Hematopoietic multipotent progenitor cell treated with erythropoietin and hydrocortisone succinate and interleukin-3 and kit ligand, for 17 days (in vitro differentiated cells): ENCODE measurements around the gene DNAJA4.
A peak's percentile ranks its signal among the peaks of the same experiment; 100 is the strongest.

Source experiments
- DNase-seq: peaks from one replicate; pipeline ENCODE4 v3.0.0-alpha.2; 2015; ENCODE audit warnings: low spot score

The DNAJA4 gene

DNA sequence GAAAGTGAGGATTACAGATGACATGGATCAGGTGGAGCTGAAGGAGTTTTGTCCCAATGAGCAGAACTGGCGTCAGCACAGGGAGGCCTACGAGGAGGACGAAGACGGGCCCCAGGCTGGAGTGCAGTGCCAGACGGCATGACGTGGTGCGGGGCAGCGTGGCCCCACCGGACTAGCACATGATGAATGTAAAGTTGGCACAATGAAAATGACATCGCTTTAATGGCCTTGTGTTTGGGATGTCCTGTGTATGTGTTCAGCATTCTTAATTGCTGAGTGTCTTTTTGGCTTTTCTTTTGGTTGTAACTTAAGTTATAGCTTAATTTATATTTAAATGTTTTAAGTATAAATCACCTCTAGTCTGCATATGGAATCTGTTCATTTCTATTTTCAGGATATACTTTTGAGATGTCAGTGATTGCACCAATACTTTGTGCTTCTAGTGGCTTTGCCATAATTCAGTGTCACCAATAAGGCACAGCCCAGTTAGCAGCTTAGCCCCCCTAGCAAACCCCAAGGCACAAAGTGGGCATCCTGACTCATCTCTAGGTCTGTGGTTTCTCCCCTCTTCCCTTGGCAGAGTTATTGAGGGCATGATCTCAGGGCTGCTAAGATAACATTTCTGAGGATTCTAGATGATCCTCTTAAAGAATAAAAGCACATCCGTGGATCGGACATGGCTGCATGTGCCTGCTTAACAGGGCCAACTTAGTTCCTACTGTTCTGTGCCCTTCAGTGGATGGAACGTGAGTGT lies 16.1 kb downstream of the DNAJA4 start:
- no peak for DNase-seq

DNA sequence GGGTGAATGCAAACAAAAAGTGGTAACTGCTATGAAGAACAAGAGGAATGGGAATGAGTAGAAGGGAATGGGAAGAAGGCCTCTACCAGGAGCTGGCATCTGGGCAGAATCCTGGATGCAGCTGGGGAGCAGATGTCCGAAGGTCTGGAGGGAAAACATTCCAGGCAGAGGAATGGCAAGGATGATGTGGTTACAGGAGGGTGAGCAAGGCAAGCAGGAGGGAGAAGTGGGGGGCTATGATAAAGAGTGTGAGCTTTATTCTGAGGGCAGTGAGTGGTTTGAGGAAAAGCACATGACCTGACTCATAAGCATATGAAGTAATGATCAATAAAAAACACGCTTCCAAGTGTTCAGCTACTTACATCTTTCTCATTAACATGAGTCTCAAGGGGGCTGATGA lies 18.0 kb downstream of the DNAJA4 start:
- no peak for DNase-seq

DNA sequence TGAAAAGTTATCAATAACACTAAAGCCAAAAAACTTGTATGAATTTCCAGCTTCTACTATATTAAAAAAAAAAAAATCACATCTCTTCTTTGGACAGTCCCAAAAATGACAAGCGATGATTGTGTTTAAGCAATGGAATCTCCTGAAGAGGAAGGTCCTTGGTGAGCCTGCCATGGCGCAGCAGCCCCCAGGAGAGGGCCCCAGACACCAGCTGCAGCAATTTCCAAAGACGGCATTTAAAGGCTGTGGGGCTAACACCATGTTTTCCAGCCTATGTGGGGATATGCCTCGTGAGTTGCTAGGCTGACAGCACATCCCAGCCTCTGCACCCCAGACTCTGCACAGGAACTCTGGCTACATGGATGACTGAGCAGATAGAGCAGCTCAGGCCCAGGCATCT lies 20.4 kb downstream of the DNAJA4 start:
- DNase-seq = no peak

GRCh38 chr15:78290222-78290621 lies 25.9 kb downstream of the DNAJA4 start:
- DNase-seq = no peak

DNA sequence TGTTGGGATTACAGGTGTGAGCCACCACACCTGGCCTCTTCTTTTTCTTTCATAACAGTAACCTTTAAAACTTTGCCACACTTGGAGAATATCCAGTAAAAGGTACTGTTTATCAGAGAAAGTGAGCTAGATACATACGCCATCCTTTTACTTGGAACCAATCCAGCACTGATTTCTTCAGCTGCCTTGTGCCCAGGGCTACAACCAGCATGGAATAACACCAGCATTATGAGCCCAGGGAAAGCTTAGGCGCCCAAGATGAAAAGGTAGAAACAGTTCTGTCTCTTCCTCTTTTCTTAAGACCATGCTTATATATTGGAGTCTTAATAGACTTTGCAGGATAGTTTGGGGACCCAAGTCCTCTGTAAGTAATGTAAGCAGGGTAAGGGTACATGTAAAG lies 26.7 kb downstream of the DNAJA4 start:
- DNase-seq = peak; percentile 47

DNA sequence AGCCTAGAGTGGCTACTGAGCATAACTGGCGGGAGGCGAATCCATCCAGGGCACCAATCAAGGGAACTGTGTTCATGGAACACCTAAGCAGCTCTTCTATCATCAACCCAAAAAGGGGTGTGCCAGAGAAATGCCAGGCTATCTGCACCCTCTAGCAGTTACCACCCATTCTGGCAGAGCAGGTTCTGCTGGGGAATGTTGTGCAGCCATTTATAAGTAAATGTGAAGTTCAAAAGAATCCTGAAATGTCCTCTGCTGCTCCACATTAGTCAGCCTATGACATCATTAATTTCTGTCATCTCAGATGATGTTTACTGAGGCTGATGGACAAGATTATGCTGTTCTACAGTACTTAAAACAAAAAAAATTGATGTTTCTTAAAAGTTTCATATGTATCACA lies 27.3 kb downstream of the DNAJA4 start:
- DNase-seq = peak; percentile 56

DNA sequence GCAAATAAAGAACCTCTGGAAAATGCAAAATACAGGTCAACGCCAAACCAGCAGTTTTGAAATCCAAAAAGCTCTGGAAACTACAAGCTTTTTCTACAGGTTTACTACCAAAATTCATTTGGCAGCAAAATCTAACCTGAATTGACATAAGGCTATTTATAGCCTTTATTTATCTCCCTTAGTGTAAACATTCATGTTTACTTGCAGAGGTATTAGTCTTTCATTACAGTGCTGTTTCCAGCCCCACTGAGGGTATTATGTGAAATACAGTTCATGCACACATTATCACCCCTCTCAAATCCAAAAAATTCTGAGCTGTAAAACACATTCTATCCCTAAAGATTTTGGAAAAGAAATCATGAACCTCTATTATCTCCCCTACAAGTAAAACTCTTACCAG lies 27.9 kb downstream of the DNAJA4 start:
- no peak for DNase-seq

DNA sequence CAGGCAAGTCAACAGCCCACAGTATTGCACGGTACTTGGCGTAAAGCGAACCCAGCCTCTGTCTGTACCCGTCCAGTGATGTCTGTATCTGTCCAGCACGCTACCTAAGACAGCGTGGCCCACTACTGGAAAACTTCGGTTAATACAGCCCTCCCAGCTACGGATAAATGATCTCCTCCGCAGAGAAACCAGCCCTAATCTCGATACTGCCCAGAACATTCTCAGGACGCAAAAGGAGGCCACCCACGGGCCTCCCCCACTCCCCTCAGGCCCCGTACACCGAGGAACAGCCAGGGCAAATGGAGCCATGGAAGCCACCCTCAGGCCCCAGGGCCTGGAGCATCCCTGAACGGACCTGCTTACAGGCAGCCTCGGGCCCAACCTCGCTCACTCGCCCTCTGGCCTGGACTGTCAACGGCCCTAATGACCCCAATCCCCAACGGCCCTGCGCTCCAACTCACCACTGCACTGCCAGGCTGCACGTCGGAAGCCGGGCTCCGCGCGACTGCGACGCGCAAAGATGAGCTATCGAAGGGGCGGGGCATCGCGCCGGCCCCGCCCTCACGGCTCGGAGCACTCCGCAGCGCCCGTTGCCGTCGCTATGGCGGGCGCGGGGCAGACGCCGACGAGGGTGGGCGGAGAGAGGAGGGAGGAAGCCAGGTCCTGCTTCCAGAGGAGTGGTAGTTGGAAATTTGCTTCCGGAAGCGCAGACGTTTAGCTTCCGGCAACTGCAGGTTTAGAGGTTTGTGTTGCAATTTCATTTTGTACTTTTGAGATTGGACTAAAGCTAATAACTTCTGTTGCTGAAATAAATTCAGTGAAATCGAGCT lies 35.0 kb downstream of the DNAJA4 start, which contains the start of gene SKIC8:
SKIC8 (minus strand) TSS at position 509 of the 830 bp plus-strand sequence. CDS start 3,923 bp downstream, outside the sequence.
- peak; percentile 92 for DNase-seq

GRCh38 chr15:78301326-78301725 lies 37.0 kb downstream of the DNAJA4 start:
- DNase-seq = no peak

DNA sequence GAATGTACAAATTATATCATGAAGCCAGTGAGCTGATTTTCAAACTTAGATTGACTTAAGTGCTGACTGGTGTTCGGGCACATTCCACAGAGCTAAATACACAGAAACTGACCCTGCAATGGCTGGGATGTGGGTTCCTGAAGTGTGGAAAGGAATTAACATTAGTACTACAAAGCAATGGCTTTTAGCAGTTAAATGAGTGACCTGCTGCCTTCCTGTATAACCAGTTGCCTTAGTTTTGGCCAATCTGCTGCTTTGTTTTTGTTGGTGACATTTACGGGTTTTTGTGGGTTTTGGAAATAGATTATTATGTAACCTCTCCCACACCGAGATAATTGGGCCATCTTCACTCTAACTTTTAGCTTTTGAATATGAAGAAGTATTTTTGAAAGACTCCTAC lies 37.5 kb downstream of the DNAJA4 start:
- DNase-seq = no peak

- no peak for DNase-seq
Observed at GRCh38 chr15:78302579-78303312, 38.4 kb downstream of the DNAJA4 start.

- no peak for DNase-seq
Observed at GRCh38 chr15:78304216-78305066, 40.1 kb downstream of the DNAJA4 start.

DNA sequence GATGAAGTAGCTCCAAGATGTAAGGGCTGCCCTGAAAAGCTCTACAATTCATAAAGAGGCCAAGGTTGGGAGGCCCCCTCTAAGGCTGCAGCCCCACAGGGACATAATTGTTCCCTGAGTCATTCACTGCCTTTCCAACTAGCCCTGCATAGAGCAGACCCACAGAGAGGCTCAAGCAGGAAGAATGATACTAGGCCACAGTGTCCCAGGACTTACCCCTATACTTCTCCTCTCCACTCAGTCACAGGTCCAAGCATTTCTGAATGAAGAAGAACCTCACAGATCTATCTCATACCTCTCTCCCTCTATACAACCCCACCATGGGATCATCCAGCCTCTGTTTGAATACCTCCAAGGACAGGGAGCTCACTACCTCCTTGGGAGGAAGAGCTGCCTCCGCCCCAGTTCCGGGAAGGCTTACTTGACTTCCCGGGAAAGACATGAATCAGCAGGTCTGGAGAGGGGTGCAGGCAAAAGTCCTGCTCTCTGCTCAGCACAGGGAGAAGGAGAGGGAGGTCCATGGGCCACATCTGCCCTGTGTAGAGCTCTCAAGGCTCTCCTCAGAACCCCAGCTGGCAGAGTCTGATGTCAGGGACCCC lies 41.9 kb downstream of the DNAJA4 start:
- no peak for DNase-seq

- no peak for DNase-seq
Observed at GRCh38 chr15:78307976-78308375, 43.6 kb downstream of the DNAJA4 start.

GRCh38 chr15:78308422-78309032 lies 44.2 kb downstream of the DNAJA4 start:
- DNase-seq = peak; percentile 66

GRCh38 chr15:78311292-78311691 lies 46.9 kb downstream of the DNAJA4 start:
- DNase-seq = no peak

DNA sequence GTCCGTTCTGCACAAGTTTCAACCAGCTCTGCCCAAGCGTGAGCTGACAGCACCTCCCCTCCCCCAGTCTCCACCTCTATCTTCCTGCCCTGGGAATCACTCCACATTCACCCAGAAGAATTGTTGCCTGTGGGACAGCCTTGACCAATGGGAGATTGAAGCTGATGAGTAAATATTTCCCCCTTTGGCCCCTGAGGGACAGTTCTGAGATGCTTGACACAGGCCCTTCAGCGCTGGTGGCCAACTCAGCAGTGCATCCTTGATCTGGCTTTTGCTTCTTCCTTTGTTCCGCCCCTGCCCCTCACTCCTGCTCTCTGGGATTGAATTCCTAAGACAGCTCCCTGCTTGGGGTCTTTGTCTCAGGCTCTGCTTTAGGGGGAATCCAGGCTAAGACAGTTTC lies 48.2 kb downstream of the DNAJA4 start:
- DNase-seq = no peak

GRCh38 chr15:78312957-78313356 lies 48.6 kb downstream of the DNAJA4 start:
- DNase-seq = no peak

DNA sequence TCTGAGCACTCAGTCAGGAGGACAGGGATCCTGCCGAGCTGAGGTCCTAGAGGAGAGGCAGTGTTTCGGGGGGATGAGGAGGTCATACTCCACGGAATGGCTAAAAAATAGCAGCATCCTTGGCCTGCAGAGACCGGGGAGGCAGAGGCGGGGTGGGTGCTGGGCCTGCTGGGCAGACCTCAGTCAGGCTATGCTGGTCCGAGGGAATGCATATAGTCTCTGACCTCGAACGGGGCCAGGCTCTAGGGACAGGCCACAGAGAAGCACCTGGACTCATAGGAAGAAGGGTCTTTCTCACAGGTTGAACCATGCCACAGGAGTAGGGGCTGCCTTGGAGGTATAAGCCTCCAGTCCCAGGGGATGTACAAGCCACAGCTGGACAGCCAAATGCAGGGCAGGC lies 49.0 kb downstream of the DNAJA4 start:
- no peak for DNase-seq

DNA sequence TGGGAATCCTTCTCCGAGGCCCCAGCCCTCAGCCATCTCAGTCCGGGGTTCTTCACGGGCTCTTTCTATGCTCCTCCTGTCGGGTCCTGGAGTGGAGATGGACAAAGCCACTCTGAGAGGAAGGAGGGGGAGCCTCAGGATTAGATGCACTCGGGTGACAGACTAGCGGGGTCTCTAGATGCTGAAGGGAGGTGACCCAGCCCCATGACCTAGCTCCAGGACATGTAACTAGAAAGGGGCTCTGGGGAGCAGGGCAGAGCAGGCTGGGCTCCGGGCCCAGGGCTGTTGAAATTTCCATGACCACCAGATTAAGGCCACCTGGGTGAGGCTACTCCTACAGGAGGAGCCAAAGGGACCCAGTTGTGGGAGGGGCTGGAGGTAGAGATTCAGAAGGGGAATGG lies 49.8 kb downstream of the DNAJA4 start:
- DNase-seq = no peak
